Subcutaneous abdominal adipose tissue (tissue), 5 donors: ENCODE measurements around the gene WNT8A.

Source experiments
- H3K27ac ChIP-seq: one replicate; pipeline ENCODE4 v1.7.0; 2013; ENCODE audit warnings: low read depth, mild to moderate bottlenecking, inconsistent platforms, low read length, moderate library complexity
- H3K27me3 ChIP-seq, 5 donors: one replicate each; pipeline ENCODE4 v1.7.0; 2013; ENCODE audit warnings: low read length in 5 of 5, inconsistent platforms in 1 of 5; ENCODE audit not compliant: control insufficient read depth in 5 of 5, insufficient read depth in 4 of 5
- H3K36me3 ChIP-seq, 5 donors: one replicate each; pipeline ENCODE4 v1.7.0; 2013; ENCODE audit warnings: low read length in 5 of 5; ENCODE audit not compliant: control insufficient read depth in 5 of 5, insufficient read depth in 5 of 5
- H3K4me1 ChIP-seq, 5 donors: one replicate each; pipeline ENCODE4 v1.7.0; 2013; ENCODE audit warnings: low read length in 5 of 5, mild to moderate bottlenecking in 3 of 5, moderate library complexity in 1 of 5; ENCODE audit not compliant: control insufficient read depth in 5 of 5, insufficient read depth in 5 of 5
- H3K4me3 ChIP-seq, 5 donors: one replicate each; pipeline ENCODE4 v1.7.0; 2013; ENCODE audit warnings: low read length in 5 of 5, low read depth in 1 of 5
- H3K9ac ChIP-seq, 5 donors: one replicate each; pipeline ENCODE4 v1.7.0; 2013; ENCODE audit warnings: low read length in 5 of 5, mild to moderate bottlenecking in 4 of 5, moderate library complexity in 3 of 5
- H3K9me3 ChIP-seq, 5 donors: one replicate each; pipeline ENCODE4 v1.7.0; 2013; ENCODE audit warnings: low read length in 5 of 5; ENCODE audit not compliant: control insufficient read depth in 5 of 5
- donor health status: healthy.
- donor health status: healthy.
- donor health status: healthy.
- donor health status: healthy.
- donor health status: healthy.

Gene WNT8A

DNA sequence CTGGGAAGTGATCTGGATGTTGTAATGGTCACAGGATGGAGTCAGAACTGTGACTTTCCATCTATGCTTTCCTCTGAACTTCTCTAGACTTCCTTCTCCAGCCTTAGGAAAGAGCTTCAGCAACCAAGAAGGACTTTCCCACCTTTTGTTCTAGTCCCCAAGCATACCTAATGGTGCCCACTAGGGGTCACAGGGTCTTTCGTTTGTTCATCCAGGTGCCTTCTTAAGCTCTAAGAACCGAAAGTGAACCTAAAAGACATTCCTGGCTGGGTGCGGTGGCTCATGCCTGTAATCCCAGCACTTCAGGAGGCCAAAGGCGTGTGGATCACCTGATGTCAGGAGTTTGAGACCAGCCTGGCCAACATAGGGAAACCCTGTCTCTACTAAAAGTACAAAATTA lies 1.8 kb upstream of the WNT8A start:
- Histone ChIP-seq H3K9me3 (no peaks in the 10 kb centered on the region), H3K27me3 (no peaks in the 10 kb centered on the region), H3K27ac (no peak overlapping the region), H3K4me3 (no peak overlapping the region), H3K9ac (peak overlapping the region in 1 of 5 donors; percentile 30), H3K4me1 (peaks cover 0 to 4% (median 0%) of the 10 kb centered on the region in 5 donors), H3K36me3 (no peaks in the 10 kb centered on the region)

DNA sequence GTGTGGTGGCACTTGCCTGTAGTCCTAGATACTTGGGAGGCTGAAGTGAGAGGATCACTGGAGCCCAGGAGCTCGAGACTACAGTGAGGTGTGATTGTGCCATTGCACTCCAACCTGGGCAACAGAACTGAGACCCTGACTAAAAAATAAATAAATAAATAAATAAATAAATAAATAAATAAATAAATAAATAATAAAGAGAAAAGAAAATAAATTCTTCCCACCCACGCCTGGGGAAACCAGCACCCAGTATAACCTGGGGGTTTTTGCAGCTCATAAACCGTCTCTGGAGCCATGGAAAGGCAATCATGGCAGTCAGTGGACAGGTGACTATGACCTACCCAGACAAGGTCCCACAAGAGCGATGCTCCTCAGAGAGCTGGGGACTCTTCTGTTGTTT lies 7.9 kb downstream of the WNT8A start:
- H3K9ac ChIP-seq = no peak overlapping the region
- no peaks in the 10 kb centered on the region for H3K36me3 ChIP-seq
- H3K4me1 ChIP-seq = no peaks in the 10 kb centered on the region
- H3K27ac ChIP-seq = no peak overlapping the region
- peaks cover 0 to 7% (median 4%) of the 10 kb centered on the region in 5 donors for H3K27me3 ChIP-seq
- no peak overlapping the region for H3K4me3 ChIP-seq
- no peaks in the 10 kb centered on the region for H3K9me3 ChIP-seq

GRCh38 chr5:138092301-138092700 lies 8.5 kb downstream of the WNT8A start:
- Histone ChIP-seq H3K9ac (no peak overlapping the region), H3K27me3 (peaks cover 0 to 7% (median 4%) of the 10 kb centered on the region in 5 donors), H3K27ac (no peak overlapping the region), H3K36me3 (no peaks in the 10 kb centered on the region), H3K9me3 (no peaks in the 10 kb centered on the region), H3K4me3 (no peak overlapping the region), H3K4me1 (no peaks in the 10 kb centered on the region)

- Histone ChIP-seq H3K27me3 (peaks cover 0 to 7% (median 4%) of the 10 kb centered on the region in 5 donors), H3K9ac (no peak overlapping the region), H3K4me3 (no peak overlapping the region), H3K9me3 (no peaks in the 10 kb centered on the region), H3K4me1 (no peaks in the 10 kb centered on the region), H3K27ac (no peak overlapping the region), H3K36me3 (no peaks in the 10 kb centered on the region)
Measured at GRCh38 chr5:138093036-138093435, 9.2 kb downstream of the WNT8A start.

GRCh38 chr5:138095100-138095907 lies 11.5 kb downstream of the WNT8A start:
- Histone ChIP-seq H3K9me3 (no peaks in the 10 kb centered on the region), H3K4me3 (no peak overlapping the region), H3K36me3 (no peaks in the 10 kb centered on the region), H3K4me1 (no peaks in the 10 kb centered on the region), H3K27ac (no peak overlapping the region), H3K9ac (no peak overlapping the region), H3K27me3 (peaks cover 0 to 7% (median 4%) of the 10 kb centered on the region in 5 donors)

DNA sequence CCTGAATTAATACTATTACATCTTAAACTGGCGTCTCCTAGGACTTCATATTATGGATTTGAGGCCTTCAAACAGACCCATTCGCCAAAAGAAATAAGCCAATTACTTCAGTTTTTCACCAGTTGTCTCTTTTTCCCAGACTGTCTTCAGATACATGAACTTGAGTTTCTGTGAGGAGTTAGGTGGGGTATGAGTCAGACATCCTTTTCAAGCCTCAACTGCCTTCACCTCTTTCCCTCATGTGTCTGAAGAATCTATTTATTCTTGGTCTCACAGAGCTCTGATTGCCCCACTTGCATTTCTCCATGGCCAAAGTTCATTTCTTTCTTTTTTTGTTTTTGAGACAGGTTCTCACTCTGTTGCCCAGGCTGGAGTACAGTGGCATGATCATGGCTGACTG lies 12.5 kb downstream of the WNT8A start:
- H3K27ac ChIP-seq = no peak overlapping the region
- no peaks in the 10 kb centered on the region for H3K36me3 ChIP-seq
- no peak overlapping the region for H3K4me3 ChIP-seq
- H3K4me1 ChIP-seq = no peaks in the 10 kb centered on the region
- H3K9ac ChIP-seq = no peak overlapping the region
- no peaks in the 10 kb centered on the region for H3K9me3 ChIP-seq
- H3K27me3 ChIP-seq = peaks cover 0 to 7% (median 0%) of the 10 kb centered on the region in 5 donors

DNA sequence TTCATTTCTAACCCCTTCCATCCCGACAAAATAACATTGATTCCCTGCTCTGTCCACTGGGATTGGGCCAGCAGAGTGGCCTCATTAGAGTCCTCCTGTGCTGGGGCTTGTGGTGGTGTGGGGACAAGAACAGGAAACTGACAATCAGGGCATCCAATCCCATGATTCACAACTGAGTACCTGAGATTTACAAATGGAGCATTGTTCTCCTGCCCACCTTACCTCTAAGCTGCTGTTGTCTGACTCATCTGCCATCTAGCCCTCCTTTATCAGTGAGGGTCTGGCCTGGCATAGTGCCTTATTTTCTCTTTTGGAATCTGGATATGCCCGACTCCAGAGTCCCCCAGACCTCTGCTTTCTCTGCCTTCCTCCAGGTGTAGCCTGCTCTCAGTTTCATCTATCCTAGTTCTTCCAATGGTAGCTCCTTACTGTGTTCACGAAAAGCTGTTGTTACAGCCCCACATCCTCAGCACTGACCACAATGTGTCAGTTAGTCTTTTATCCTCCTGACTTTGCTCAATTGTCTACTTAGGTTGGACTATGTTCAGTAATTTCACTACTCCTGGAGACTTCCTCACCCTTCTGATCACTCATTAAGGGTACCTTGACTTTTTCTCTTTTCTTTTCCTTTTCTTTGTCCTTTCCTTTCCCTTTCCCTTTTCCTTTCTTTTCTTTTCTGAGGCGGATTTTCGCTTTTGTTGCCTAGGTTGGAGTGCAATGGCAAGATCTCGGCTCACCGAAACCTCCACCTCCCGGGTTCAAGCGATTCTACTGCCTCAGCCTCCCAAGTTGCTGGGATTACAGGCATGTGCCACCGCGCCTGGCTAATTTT lies 13.4 kb downstream of the WNT8A start:
- H3K9ac ChIP-seq = no peak overlapping the region
- no peaks in the 10 kb centered on the region for H3K9me3 ChIP-seq
- no peaks in the 10 kb centered on the region for H3K4me1 ChIP-seq
- H3K27ac ChIP-seq = no peak overlapping the region
- peaks cover 0 to 7% (median 0%) of the 10 kb centered on the region in 5 donors for H3K27me3 ChIP-seq
- H3K4me3 ChIP-seq = no peak overlapping the region
- no peaks in the 10 kb centered on the region for H3K36me3 ChIP-seq

- H3K9ac ChIP-seq = no peak overlapping the region
- H3K9me3 ChIP-seq = no peaks in the 10 kb centered on the region
- H3K27ac ChIP-seq = no peak overlapping the region
- no peaks in the 10 kb centered on the region for H3K36me3 ChIP-seq
- H3K27me3 ChIP-seq = peaks cover 0 to 8% (median 0%) of the 10 kb centered on the region in 5 donors
- H3K4me3 ChIP-seq = no peak overlapping the region
- no peaks in the 10 kb centered on the region for H3K4me1 ChIP-seq
Measured at GRCh38 chr5:138102454-138103318, 18.9 kb downstream of the WNT8A start.

GRCh38 chr5:138103319-138103637 lies 19.4 kb downstream of the WNT8A start:
- Histone ChIP-seq H3K4me1 (no peaks in the 10 kb centered on the region), H3K9ac (no peak overlapping the region), H3K36me3 (no peaks in the 10 kb centered on the region), H3K27me3 (peaks cover 0 to 8% (median 0%) of the 10 kb centered on the region in 5 donors), H3K27ac (no peak overlapping the region), H3K9me3 (no peaks in the 10 kb centered on the region), H3K4me3 (no peak overlapping the region)
